Glutamatergic neuron (in vitro differentiated cells): ENCODE data around the gene SLC25A45. TPM values are rescaled to one million over a fixed set of nuclear protein-coding genes. Genes with fewer than 3 reads are reported as not detected.

Experiments
- DNase-seq: peaks from one replicate; pipeline ENCODE4 v3.0.0; 2022
- H3K27ac Mint-ChIP-seq: one replicate; pipeline ENCODE4 v1.8.0; 2020; ENCODE audit warnings: mild to moderate bottlenecking, mixed read lengths, inconsistent platforms; ENCODE audit not compliant: unreplicated experiment
- H3K27me3 Mint-ChIP-seq: one replicate; pipeline ENCODE4 v1.8.0; 2020; ENCODE audit warnings: mild to moderate bottlenecking, moderate library complexity, mixed read lengths, inconsistent platforms; ENCODE audit not compliant: unreplicated experiment
- H3K36me3 Mint-ChIP-seq: one replicate; pipeline ENCODE4 v1.8.0; 2020; ENCODE audit warnings: mild to moderate bottlenecking, mixed read lengths, inconsistent platforms; ENCODE audit not compliant: unreplicated experiment
- H3K4me1 Mint-ChIP-seq: one replicate; pipeline ENCODE4 v1.8.0; 2020; ENCODE audit warnings: mild to moderate bottlenecking, low read depth, mixed read lengths, inconsistent platforms; ENCODE audit not compliant: unreplicated experiment
- H3K4me3 Mint-ChIP-seq: one replicate; pipeline ENCODE4 v1.8.0; 2020; ENCODE audit warnings: mild to moderate bottlenecking, mixed read lengths, inconsistent platforms; ENCODE audit not compliant: unreplicated experiment
- H3K9me3 Mint-ChIP-seq: one replicate; pipeline ENCODE4 v1.8.0; 2020; ENCODE audit warnings: mild to moderate bottlenecking, moderate library complexity, mixed read lengths, inconsistent platforms; ENCODE audit not compliant: unreplicated experiment
- total RNA-seq: library from RNA; stranded (reverse); fragmentation: NEBNext Ultra II Directional; extraction: Animal tissue kit (Norgen Biotek cat#: 25700); gene quantifications from one replicate; pipeline ENCODE4 v1.2.1, GENCODE V29; 2021; ENCODE audit not compliant: unreplicated experiment
- TF ChIP-seq, protein P1 (sequence below): fragments of 200-600 bp; sonication (generic); IDR thresholded peaks from one replicate; pipeline ENCODE4 v1.5.0; 2021; ENCODE audit not compliant: partially characterized antibody, unreplicated experiment

SLC25A45 gene
- total RNA-seq, 1 donor from 2014 or later, result 0.25 TPM

DNA sequence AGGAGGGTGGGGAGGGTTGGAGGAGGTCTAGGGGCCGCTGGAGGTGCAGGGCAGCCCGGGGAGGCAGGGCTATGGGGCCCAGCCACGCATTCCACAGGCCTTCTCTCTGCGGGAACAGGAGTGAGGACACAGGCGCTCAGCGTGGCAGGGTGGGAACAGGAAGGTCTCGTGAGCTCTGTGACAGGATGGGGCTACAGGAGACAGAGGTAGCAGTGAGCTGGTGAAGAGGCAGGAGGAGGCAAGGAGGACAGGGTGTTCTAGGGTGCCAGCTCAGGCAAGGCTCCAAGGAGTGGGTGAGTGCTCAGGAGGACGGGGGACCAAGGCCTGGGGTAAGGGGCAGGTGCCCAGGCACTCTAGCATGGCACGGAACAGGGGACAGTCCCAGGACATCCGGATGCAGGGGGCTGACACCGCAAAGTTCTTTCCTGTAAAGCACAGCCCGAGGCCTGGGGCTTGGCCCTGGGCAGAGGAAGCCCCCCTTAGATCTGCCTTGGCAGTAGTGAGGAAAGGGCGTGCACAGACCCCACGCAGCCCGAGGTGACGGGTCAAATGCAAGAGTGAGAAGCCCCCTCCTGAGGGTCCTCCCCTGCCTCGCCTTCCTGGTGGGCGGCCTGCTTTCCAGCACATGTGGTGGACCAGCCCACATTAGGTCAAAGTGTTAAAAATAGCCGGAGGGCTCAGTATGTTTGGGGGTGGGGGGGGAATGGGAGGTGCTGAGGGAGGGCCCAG is 35.4 kb upstream of the SLC25A45 start:
- TF ChIP-seq, protein P1, sequence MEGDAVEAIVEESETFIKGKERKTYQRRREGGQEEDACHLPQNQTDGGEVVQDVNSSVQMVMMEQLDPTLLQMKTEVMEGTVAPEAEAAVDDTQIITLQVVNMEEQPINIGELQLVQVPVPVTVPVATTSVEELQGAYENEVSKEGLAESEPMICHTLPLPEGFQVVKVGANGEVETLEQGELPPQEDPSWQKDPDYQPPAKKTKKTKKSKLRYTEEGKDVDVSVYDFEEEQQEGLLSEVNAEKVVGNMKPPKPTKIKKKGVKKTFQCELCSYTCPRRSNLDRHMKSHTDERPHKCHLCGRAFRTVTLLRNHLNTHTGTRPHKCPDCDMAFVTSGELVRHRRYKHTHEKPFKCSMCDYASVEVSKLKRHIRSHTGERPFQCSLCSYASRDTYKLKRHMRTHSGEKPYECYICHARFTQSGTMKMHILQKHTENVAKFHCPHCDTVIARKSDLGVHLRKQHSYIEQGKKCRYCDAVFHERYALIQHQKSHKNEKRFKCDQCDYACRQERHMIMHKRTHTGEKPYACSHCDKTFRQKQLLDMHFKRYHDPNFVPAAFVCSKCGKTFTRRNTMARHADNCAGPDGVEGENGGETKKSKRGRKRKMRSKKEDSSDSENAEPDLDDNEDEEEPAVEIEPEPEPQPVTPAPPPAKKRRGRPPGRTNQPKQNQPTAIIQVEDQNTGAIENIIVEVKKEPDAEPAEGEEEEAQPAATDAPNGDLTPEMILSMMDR, result no peak
- Mint-ChIP-seq H3K4me3 (peak overlapping the region; percentile 46), H3K27ac (no peak overlapping the region), H3K9me3 (peaks cover 11% of the 10 kb centered on the region), H3K36me3 (no peaks in the 10 kb centered on the region), H3K4me1 (peaks cover 31% of the 10 kb centered on the region), H3K27me3 (peaks cover 9% of the 10 kb centered on the region)
- DNase-seq, result no peak

DNA sequence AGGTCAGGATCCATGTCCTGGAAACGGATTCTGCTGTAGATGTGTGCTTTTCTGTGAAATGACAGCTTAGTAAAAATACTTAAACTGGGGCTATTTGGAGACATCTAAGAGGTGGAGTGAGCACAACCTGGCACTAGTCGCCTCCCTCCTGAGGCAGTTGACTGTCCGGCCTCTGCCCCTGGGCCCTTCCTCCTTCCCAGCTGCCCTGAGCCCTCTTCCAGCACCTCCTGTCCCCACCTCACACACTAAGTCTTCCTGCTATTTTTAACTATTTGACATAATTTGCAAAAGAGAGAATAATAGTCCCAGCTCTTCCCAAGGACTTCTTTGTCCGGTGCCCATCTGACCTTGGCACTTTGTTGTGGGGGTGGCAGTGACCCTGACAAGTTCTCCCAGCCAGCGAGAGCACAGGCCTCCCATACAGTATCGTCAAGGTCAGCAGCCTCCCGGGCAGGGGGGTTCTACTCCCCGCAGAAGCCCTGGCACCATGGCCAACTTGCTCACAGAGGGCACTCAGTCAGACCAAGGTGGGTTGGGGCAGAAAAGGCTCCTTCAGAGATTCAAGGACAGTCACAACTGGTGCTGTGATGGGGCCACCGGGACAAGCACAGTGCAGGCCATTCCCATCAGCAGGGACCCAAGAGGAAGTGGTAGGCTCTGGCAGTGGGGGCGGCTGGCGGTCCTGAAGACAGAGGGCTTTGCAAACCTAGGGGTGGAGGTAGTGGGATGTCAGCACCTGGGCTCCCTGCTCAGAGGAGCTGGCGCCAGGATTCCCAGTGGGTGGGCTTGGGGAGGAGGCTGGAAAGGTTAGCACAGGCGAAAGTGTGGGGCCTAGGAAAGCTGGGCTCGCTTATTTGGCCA is 34.6 kb upstream of the SLC25A45 start:
- H3K27ac Mint-ChIP-seq, result peak overlapping the region; percentile 70
- TF ChIP-seq, protein P1, result no peak
- H3K4me3 Mint-ChIP-seq, result peak overlapping the region; percentile 76
- no peak for DNase-seq
- H3K4me1 Mint-ChIP-seq, result peaks cover 27% of the 10 kb centered on the region
- peaks cover 5% of the 10 kb centered on the region for H3K9me3 Mint-ChIP-seq
- H3K36me3 Mint-ChIP-seq, result no peaks in the 10 kb centered on the region
- H3K27me3 Mint-ChIP-seq, result peaks cover 4% of the 10 kb centered on the region

DNA sequence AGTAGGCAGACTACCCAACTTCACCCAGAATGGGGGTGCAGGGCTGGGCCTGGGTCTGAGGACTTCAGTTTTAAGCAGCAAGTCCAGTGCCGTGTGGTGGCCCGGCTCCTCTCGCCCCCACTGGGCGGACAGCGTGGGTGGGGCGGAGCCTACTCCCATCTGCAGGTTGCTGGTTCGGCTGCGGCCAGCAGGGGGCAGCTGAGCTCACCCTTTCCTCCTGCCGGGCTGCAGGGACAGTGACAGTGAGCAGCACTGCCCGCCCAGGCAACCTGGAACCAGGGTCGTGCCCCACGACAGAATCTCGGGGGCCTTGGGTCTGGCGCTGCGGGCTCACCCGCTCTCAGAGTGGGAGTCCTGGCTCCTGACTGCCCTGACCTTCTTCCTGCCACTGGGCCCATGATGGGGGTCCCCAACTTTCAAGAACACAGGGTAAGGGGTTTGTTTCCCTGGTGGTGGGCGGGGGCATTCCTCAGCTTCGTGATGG is 33.9 kb upstream of the SLC25A45 start:
- DNase-seq, result peak; percentile 95
- Mint-ChIP-seq H3K36me3 (no peaks in the 10 kb centered on the region), H3K27ac (peak overlapping the region; percentile 28), H3K4me1 (peaks cover 26% of the 10 kb centered on the region), H3K4me3 (peak overlapping the region; percentile 65), H3K27me3 (peaks cover 4% of the 10 kb centered on the region), H3K9me3 (peaks cover 5% of the 10 kb centered on the region)
- TF ChIP-seq, protein P1, result peak; percentile 98

DNA sequence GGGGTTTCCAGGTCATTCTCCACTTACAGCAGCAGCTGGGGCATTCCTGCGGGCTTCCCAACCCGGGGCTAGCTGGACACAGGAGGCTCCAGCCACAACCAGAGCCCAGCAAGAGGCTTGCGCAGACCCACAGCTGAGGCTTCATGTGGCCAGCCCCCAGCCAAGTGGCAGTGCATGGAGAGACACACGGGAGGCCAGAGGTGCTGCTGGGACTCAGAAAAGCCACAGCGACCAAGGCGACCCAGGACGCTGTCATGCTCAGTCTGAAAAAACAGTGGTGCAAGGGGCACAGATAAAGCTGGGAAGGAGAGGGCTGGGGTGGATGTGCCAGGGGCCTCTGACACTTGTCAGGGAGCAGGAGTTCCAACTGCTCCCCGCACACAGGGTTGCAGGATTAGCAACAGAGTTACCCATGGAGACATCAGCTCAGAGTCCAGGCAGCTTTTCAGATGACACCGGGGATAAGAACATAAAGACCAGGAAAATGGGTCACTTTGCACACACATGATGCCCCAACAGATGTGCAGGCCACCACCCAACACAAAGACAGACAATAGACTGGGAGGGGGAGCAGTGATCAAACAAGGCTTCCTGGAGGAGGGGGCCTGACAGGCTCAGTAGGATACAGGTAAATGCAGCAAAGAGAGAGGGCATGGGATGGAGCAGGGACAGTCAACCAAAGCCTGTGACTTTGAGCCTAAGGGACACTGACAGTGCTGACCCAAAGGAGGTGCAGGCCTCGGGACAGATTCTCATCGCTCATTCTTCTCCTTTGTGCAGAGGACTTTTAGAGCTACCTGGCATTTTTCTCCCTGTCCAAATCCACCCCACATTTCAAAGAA is 33.3 kb upstream of the SLC25A45 start:
- peak overlapping the region; percentile 34 for H3K27ac Mint-ChIP-seq
- no peaks in the 10 kb centered on the region for H3K36me3 Mint-ChIP-seq
- peaks cover 23% of the 10 kb centered on the region for H3K4me1 Mint-ChIP-seq
- peaks cover 2% of the 10 kb centered on the region for H3K9me3 Mint-ChIP-seq
- peaks cover 2% of the 10 kb centered on the region for H3K27me3 Mint-ChIP-seq
- TF ChIP-seq, protein P1, result no peak
- peak overlapping the region; percentile 65 for H3K4me3 Mint-ChIP-seq
- DNase-seq, result no peak
